HL-60 (cell line): ENCODE results near the gene KDM6A.

Experiments used
- GABPA ChIP-seq: IDR thresholded peaks from 2 replicates; pipeline ENCODE4 v1.6.1; 2012; ENCODE audit warnings: low read depth
- POLR2AphosphoS5 ChIP-seq: IDR thresholded peaks from 2 replicates; pipeline ENCODE4 v1.6.1; 2012; ENCODE audit warnings: low read depth
- SPI1 ChIP-seq: IDR thresholded peaks from 2 replicates; pipeline ENCODE4 v1.6.1; 2012; ENCODE audit warnings: low read depth, mild to moderate bottlenecking, borderline replicate concordance
- TF ChIP-seq, protein P1 (sequence below): IDR thresholded peaks from one replicate; pipeline ENCODE4 v1.5.1; 2011; ENCODE audit warnings: low read length, control low read depth, inconsistent platforms; ENCODE audit not compliant: insufficient read depth
- TF ChIP-seq, protein P2 (sequence below): IDR thresholded peaks from 2 replicates; pipeline ENCODE4 v1.6.1; 2012; ENCODE audit warnings: low read depth; ENCODE audit not compliant: insufficient replicate concordance

DNA sequence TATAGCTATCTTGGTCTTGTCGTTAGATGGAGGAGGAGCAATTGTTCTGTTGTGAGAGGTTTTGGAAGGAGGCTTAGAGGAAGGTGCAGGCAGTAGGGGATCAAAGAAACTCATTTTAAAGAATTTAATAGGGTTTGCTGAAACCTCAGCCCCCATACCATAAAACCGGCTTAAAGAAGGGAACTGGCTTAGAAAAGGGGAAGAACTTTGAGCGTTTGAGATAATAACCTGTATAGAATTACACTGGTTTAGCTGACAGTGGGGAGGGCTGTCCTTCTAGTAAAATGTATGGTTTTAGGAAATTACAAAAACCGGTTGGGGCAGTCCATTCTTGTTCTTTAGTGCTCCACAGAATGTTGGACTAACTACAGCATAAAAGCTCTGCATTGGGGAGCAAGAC, 128.1 kb downstream of the KDM6A start:
- TF ChIP-seq, protein P1, sequence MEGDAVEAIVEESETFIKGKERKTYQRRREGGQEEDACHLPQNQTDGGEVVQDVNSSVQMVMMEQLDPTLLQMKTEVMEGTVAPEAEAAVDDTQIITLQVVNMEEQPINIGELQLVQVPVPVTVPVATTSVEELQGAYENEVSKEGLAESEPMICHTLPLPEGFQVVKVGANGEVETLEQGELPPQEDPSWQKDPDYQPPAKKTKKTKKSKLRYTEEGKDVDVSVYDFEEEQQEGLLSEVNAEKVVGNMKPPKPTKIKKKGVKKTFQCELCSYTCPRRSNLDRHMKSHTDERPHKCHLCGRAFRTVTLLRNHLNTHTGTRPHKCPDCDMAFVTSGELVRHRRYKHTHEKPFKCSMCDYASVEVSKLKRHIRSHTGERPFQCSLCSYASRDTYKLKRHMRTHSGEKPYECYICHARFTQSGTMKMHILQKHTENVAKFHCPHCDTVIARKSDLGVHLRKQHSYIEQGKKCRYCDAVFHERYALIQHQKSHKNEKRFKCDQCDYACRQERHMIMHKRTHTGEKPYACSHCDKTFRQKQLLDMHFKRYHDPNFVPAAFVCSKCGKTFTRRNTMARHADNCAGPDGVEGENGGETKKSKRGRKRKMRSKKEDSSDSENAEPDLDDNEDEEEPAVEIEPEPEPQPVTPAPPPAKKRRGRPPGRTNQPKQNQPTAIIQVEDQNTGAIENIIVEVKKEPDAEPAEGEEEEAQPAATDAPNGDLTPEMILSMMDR, result no peak
- TF ChIP-seq POLR2AphosphoS5 (no peak), GABPA (no peak), SPI1 (peak; percentile 36; the same call in 1 of the 2 replicates)
- TF ChIP-seq, protein P2, sequence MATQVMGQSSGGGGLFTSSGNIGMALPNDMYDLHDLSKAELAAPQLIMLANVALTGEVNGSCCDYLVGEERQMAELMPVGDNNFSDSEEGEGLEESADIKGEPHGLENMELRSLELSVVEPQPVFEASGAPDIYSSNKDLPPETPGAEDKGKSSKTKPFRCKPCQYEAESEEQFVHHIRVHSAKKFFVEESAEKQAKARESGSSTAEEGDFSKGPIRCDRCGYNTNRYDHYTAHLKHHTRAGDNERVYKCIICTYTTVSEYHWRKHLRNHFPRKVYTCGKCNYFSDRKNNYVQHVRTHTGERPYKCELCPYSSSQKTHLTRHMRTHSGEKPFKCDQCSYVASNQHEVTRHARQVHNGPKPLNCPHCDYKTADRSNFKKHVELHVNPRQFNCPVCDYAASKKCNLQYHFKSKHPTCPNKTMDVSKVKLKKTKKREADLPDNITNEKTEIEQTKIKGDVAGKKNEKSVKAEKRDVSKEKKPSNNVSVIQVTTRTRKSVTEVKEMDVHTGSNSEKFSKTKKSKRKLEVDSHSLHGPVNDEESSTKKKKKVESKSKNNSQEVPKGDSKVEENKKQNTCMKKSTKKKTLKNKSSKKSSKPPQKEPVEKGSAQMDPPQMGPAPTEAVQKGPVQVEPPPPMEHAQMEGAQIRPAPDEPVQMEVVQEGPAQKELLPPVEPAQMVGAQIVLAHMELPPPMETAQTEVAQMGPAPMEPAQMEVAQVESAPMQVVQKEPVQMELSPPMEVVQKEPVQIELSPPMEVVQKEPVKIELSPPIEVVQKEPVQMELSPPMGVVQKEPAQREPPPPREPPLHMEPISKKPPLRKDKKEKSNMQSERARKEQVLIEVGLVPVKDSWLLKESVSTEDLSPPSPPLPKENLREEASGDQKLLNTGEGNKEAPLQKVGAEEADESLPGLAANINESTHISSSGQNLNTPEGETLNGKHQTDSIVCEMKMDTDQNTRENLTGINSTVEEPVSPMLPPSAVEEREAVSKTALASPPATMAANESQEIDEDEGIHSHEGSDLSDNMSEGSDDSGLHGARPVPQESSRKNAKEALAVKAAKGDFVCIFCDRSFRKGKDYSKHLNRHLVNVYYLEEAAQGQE, result no peak
